ENCODE data around the gene SPIN3. TPM values are rescaled to one million over a fixed set of nuclear protein-coding genes. Genes with fewer than 3 reads are reported as not detected.
"Not testable (repeated sequence)": the region's sequence is repeated elsewhere in the genome, so short reads cannot be mapped to it uniquely, and the experiment has no call there.

The SPIN3 gene
- 10.6 and 13.0 TPM in 2 replicates for total RNA-seq
- polyA plus RNA-seq: 10.6 and 14.6 TPM in 2 replicates

GRCh38 chrX:56995271-56995994 is at the start of gene SPIN3:
Gene SPIN3, minus strand, starts transcription at chrX:56995541. Its CDS starts 594 bp downstream, at chrX:56994947.
- peak; percentile 89 for DNase-seq (ENCODE audit: low spot score)
- WGBS (ENCODE audit: low lambda C conversion rate, missing lambda C conversion rate): 35% methylated on average over 30 of the region's 39 CpGs
- Histone ChIP-seq H3K9me3 (ENCODE audit: low read depth) (no peaks in the 10 kb centered on the region), H3K27ac (peak within 1 kb of the TSS; percentile 95), H3K4me2 (peak within 1 kb of the TSS; percentile 79), H3K36me3 (replicated peaks; ENCODE audit: insufficient read depth, low read depth) (no peaks in the 10 kb centered on the region), H4K20me1 (ENCODE audit: insufficient read depth, poor library complexity, severe bottlenecking) (no peaks in the 10 kb centered on the region), H3K4me1 (ENCODE audit: insufficient read depth) (peaks cover 3% of the 10 kb centered on the region), H3K79me2 (peaks cover 3% of the 10 kb centered on the region), H2AFZ (peak within 1 kb of the TSS; percentile 70), H3K4me3 (peak within 1 kb of the TSS; percentile 50), H3K27me3 (no peaks in the 10 kb centered on the region), H3K9me2 (replicated peaks; ENCODE audit: insufficient read depth) (no peaks in the 10 kb centered on the region)
- TF ChIP-seq EZH2phosphoT487 (IDR thresholded peaks at IDR 0.05; ENCODE audit: low read depth, severe bottlenecking, unreplicated experiment): no peak

- Histone ChIP-seq H2AFZ (no peak overlapping the region), H3K9me2 (replicated peaks; ENCODE audit: insufficient read depth) (no peaks in the 10 kb centered on the region), H3K4me3 (no peak overlapping the region), H3K9me3 (ENCODE audit: low read depth) (no peaks in the 10 kb centered on the region), H3K27me3 (no peaks in the 10 kb centered on the region), H3K4me2 (no peak overlapping the region), H3K27ac (no peak overlapping the region), H4K20me1 (ENCODE audit: insufficient read depth, poor library complexity, severe bottlenecking) (no peaks in the 10 kb centered on the region), H3K79me2 (no peaks in the 10 kb centered on the region), H3K36me3 (replicated peaks; ENCODE audit: insufficient read depth, low read depth) (no peaks in the 10 kb centered on the region), H3K4me1 (ENCODE audit: insufficient read depth) (no peaks in the 10 kb centered on the region)
- DNase-seq (ENCODE audit: low spot score): no peak
- TF ChIP-seq EZH2 (IDR thresholded peaks at IDR 0.05; ENCODE audit: borderline replicate concordance) (no peak), EZH2phosphoT487 (IDR thresholded peaks at IDR 0.05; ENCODE audit: low read depth, severe bottlenecking, unreplicated experiment) (no peak), CTCF (IDR thresholded peaks at IDR 0.05; ENCODE audit: poor library complexity) (no peak)
- WGBS (ENCODE audit: low lambda C conversion rate, missing lambda C conversion rate): 66% methylated on average over 3 of the region's 3 CpGs
Measured at GRCh38 chrX:57044245-57044644, 48.9 kb upstream of the SPIN3 start.

GRCh38 chrX:57037265-57037664 is 41.9 kb upstream of the SPIN3 start:
- H2AFZ ChIP-seq; H3K27ac ChIP-seq; H3K36me3 ChIP-seq (replicated peaks; ENCODE audit: insufficient read depth, low read depth); H4K20me1 ChIP-seq (ENCODE audit: insufficient read depth, poor library complexity, severe bottlenecking); DNase-seq (ENCODE audit: low spot score); H3K27me3 ChIP-seq; H3K4me2 ChIP-seq; H3K4me3 ChIP-seq; H3K4me1 ChIP-seq (ENCODE audit: insufficient read depth); H3K79me2 ChIP-seq; H3K9me3 ChIP-seq (ENCODE audit: low read depth); H3K9me2 ChIP-seq (replicated peaks; ENCODE audit: insufficient read depth): not testable (repeated sequence)
- 81% methylated on average over 7 of the region's 7 CpGs for WGBS (ENCODE audit: low lambda C conversion rate, missing lambda C conversion rate)

- H3K9me2 ChIP-seq (replicated peaks; ENCODE audit: insufficient read depth): no peaks in the 10 kb centered on the region
Measured at GRCh38 chrX:56994375-56995270, 718 bp downstream of the SPIN3 start.

More at GRCh38 chrX:56994375-56995270, 718 bp downstream of the SPIN3 start:
- Histone ChIP-seq H3K36me3 (replicated peaks; ENCODE audit: insufficient read depth, low read depth) (no peaks in the 10 kb centered on the region), H3K27me3 (no peaks in the 10 kb centered on the region), H4K20me1 (ENCODE audit: insufficient read depth, poor library complexity, severe bottlenecking) (no peaks in the 10 kb centered on the region), H3K4me1 (ENCODE audit: insufficient read depth) (peaks cover 3% of the 10 kb centered on the region), H3K4me3 (peak overlapping the region; percentile 50), H3K79me2 (peaks cover 3% of the 10 kb centered on the region), H3K9me3 (ENCODE audit: low read depth) (no peaks in the 10 kb centered on the region), H2AFZ (peak overlapping the region; percentile 64), H3K4me2 (peak overlapping the region; percentile 79), H3K27ac (peak overlapping the region; percentile 95)
- TF ChIP-seq EZH2phosphoT487 (IDR thresholded peaks at IDR 0.05; ENCODE audit: low read depth, severe bottlenecking, unreplicated experiment): no peak
- TF ChIP-seq CTCF (IDR thresholded peaks at IDR 0.05; ENCODE audit: poor library complexity): no peak
- TF ChIP-seq EZH2 (IDR thresholded peaks at IDR 0.05; ENCODE audit: borderline replicate concordance): no peak
- DNase-seq (ENCODE audit: low spot score): no peak
- 48% methylated on average over 26 of the region's 26 CpGs for WGBS (ENCODE audit: low lambda C conversion rate, missing lambda C conversion rate)

Measured in hepatocyte (in vitro differentiated cells).